Bronchial epithelial cell (primary cell): Measurements from ENCODE around the gene ACOT12. TPM values are rescaled to one million over a fixed set of nuclear protein-coding genes. Genes with fewer than 3 reads are reported as not detected.

Experiments
- DNase-seq: peaks from one replicate; pipeline ENCODE4 v3.0.0-alpha.2; 2010; ENCODE audit warnings: low read depth
- FAIRE-seq: peaks from 2 replicates; lab custom pipeline; 2011; peaks lifted over from hg19 to GRCh38; lab: Jason Lieb, UNC
- H3K27me3 ChIP-seq: 2 replicates; pipeline ENCODE4 v1.5.1; 2011; ENCODE audit warnings: low read length; ENCODE audit not compliant: control insufficient read depth, insufficient read depth
- H3K36me3 ChIP-seq: 2 replicates; pipeline ENCODE4 v1.5.1; 2011; ENCODE audit warnings: low read length; ENCODE audit not compliant: control insufficient read depth, insufficient read depth
- H3K4me3 ChIP-seq: 2 replicates; pipeline ENCODE4 v1.5.1; 2011; ENCODE audit warnings: mild to moderate bottlenecking, low read depth, low read length, control low read depth
- CTCF ChIP-seq: IDR thresholded peaks from 2 replicates; pipeline ENCODE4 v1.5.1; 2011; ENCODE audit warnings: mild to moderate bottlenecking, moderate library complexity, low read length, control low read depth, inconsistent platforms; ENCODE audit not compliant: insufficient read depth, severe bottlenecking
- total RNA-seq: library from RNA; depleted of rRNA; stranded (reverse); fragments of >200 nt; gene quantifications from 2 replicates; pipeline ENCODE4 v1.2.1, GENCODE V29; 2014

ACOT12 gene
- total RNA-seq, 1 donor from 2014 or later: not detected

GRCh38 chr5:81336556-81336955, 57.4 kb downstream of the ACOT12 start:
- Histone ChIP-seq H3K27me3 (no peaks in the 10 kb centered on the region), H3K36me3 (no peaks in the 10 kb centered on the region), H3K4me3 (no peak overlapping the region)
- FAIRE-seq (no peak), DNase-seq (no peak)
- TF ChIP-seq CTCF: no peak

GRCh38 chr5:81335946-81336345, 58.0 kb downstream of the ACOT12 start:
- H3K36me3 ChIP-seq: no peaks in the 10 kb centered on the region
- no peak overlapping the region for H3K4me3 ChIP-seq
- H3K27me3 ChIP-seq: no peaks in the 10 kb centered on the region
- TF ChIP-seq CTCF: no peak
- DNase-seq (no peak), FAIRE-seq (no peak)

GRCh38 chr5:81334304-81335061, 59.5 kb downstream of the ACOT12 start:
- Histone ChIP-seq H3K27me3 (no peaks in the 10 kb centered on the region), H3K4me3 (no peak overlapping the region), H3K36me3 (no peaks in the 10 kb centered on the region)
- TF ChIP-seq CTCF: no peak
- no peak for DNase-seq
- FAIRE-seq: peak; percentile 40

GRCh38 chr5:81326554-81326953, 67.4 kb downstream of the ACOT12 start:
- Histone ChIP-seq H3K4me3 (no peak overlapping the region), H3K27me3 (no peaks in the 10 kb centered on the region), H3K36me3 (no peaks in the 10 kb centered on the region)
- no peak for TF ChIP-seq CTCF
- no peak for DNase-seq
- FAIRE-seq: no peak

GRCh38 chr5:81317536-81317935, 76.4 kb downstream of the ACOT12 start:
- FAIRE-seq: no peak
- no peak for TF ChIP-seq CTCF
- Histone ChIP-seq H3K27me3 (no peaks in the 10 kb centered on the region), H3K36me3 (no peaks in the 10 kb centered on the region), H3K4me3 (no peak overlapping the region)
- DNase-seq: no peak

- DNase-seq: no peak
- no peak overlapping the region for H3K4me3 ChIP-seq
- no peak for FAIRE-seq
- H3K27me3 ChIP-seq: no peaks in the 10 kb centered on the region
- no peak for TF ChIP-seq CTCF
- H3K36me3 ChIP-seq: peaks cover 4% of the 10 kb centered on the region
Observed at GRCh38 chr5:81316571-81316970, 77.4 kb downstream of the ACOT12 start.
